ENCODE results near the gene APOA4.

DNA sequence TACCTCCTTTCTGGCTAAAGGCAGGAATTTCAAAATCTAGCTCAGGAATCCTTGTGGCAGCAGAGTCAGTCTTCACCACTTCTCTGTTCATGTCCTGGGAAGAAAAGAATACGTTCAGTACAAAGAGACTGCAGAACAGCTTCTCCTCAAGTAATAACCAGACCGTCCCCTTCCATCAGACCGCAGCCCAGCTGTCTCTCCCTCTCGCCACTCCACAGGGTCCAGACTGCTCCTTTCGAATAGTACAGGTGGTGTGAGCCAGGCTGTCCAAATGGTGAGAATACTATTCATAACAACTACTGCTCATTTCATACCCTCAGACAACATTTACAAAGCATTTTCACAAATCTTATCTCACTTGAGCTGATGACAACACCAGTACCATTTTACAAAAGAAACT, 36.1 kb downstream of the APOA4 start:
- TF ChIP-seq, protein P1, sequence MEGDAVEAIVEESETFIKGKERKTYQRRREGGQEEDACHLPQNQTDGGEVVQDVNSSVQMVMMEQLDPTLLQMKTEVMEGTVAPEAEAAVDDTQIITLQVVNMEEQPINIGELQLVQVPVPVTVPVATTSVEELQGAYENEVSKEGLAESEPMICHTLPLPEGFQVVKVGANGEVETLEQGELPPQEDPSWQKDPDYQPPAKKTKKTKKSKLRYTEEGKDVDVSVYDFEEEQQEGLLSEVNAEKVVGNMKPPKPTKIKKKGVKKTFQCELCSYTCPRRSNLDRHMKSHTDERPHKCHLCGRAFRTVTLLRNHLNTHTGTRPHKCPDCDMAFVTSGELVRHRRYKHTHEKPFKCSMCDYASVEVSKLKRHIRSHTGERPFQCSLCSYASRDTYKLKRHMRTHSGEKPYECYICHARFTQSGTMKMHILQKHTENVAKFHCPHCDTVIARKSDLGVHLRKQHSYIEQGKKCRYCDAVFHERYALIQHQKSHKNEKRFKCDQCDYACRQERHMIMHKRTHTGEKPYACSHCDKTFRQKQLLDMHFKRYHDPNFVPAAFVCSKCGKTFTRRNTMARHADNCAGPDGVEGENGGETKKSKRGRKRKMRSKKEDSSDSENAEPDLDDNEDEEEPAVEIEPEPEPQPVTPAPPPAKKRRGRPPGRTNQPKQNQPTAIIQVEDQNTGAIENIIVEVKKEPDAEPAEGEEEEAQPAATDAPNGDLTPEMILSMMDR (IDR thresholded peaks at IDR 0.05), result no peak
- TF ChIP-seq POLR2A (IDR thresholded peaks at IDR 0.05) (no peak), EP300 (IDR thresholded peaks at IDR 0.05) (no peak), POLR2AphosphoS5 (IDR thresholded peaks at IDR 0.05) (no peak)
